HG02973 (cell line): ENCODE measurements around the gene CRB1.
"Not testable (repeated sequence)": the region's sequence is repeated elsewhere in the genome, so short reads cannot be mapped to it uniquely, and the experiment has no call there.

Experiments
- ATAC-seq: cut with Tn5 transposase; IDR thresholded peaks from one replicate; pipeline ENCODE4 v1.9.1; 2021; ENCODE audit warnings: moderate library complexity; ENCODE audit not compliant: unreplicated experiment

The CRB1 gene

GRCh38 chr1:197451381-197451780, 183.3 kb downstream of the CRB1 start:
- ATAC-seq = no peak

- ATAC-seq = no peak
Observed at GRCh38 chr1:197453376-197454058, 185.5 kb downstream of the CRB1 start.

- no peak for ATAC-seq
Observed at GRCh38 chr1:197462539-197462938, 194.5 kb downstream of the CRB1 start.

- no peak for ATAC-seq
Observed at GRCh38 chr1:197463142-197463541, 195.1 kb downstream of the CRB1 start.

- ATAC-seq = no peak
Observed at GRCh38 chr1:197464044-197464443, 196.0 kb downstream of the CRB1 start.

GRCh38 chr1:197465528-197466327, 197.7 kb downstream of the CRB1 start:
- no peak for ATAC-seq

- no peak for ATAC-seq
Observed at GRCh38 chr1:197466813-197467212, 198.8 kb downstream of the CRB1 start.

- ATAC-seq = no peak
Observed at GRCh38 chr1:197467881-197468280, 199.8 kb downstream of the CRB1 start.

- ATAC-seq = no peak
Observed at GRCh38 chr1:197468543-197469175, 200.6 kb downstream of the CRB1 start.

GRCh38 chr1:197469620-197470210, 201.7 kb downstream of the CRB1 start:
- no peak for ATAC-seq

- ATAC-seq = no peak
Observed at GRCh38 chr1:197470330-197470729, 202.3 kb downstream of the CRB1 start.

- no peak for ATAC-seq
Observed at GRCh38 chr1:197471248-197471985, 203.4 kb downstream of the CRB1 start.

- ATAC-seq = no peak
Observed at GRCh38 chr1:197472141-197472540, 204.1 kb downstream of the CRB1 start.

- no peak for ATAC-seq
Observed at GRCh38 chr1:197480446-197480845, 212.4 kb downstream of the CRB1 start.

GRCh38 chr1:197481101-197481500, 213.0 kb downstream of the CRB1 start:
- ATAC-seq = no peak

- no peak for ATAC-seq
Observed at GRCh38 chr1:197485790-197486189, 217.7 kb downstream of the CRB1 start.

GRCh38 chr1:197486946-197487345, 218.9 kb downstream of the CRB1 start:
- no peak for ATAC-seq

- not testable (repeated sequence) for ATAC-seq
Observed at GRCh38 chr1:197491505-197491904, 223.5 kb downstream of the CRB1 start.

GRCh38 chr1:197496722-197497121, 228.7 kb downstream of the CRB1 start:
- ATAC-seq = no peak

- no peak for ATAC-seq
Observed at GRCh38 chr1:197510691-197511378, 242.8 kb downstream of the CRB1 start.
